Neural cell (in vitro differentiated cells): ENCODE results near the gene COL1A1. TPM values are rescaled to one million over a fixed set of nuclear protein-coding genes. Genes with fewer than 3 reads are reported as not detected.

Source experiments
- H2AFZ ChIP-seq: fragments of 200-600, 300-800 bp; sonication (generic), shearing (Covaris generic); 2 replicates; pipeline ENCODE4 v1.6.0; 2014; ENCODE audit warnings: low read depth, mild to moderate bottlenecking, antibody characterized with exemption, low read length, moderate library complexity
- H3F3A ChIP-seq: fragments of 200-600 bp; shearing (Covaris generic); 2 replicates; pipeline ENCODE4 v1.6.1; 2016; ENCODE audit warnings: mild to moderate bottlenecking, moderate library complexity, mixed read lengths, antibody characterized with exemption, low read length; ENCODE audit not compliant: insufficient read depth, poor library complexity, severe bottlenecking
- H3K27ac ChIP-seq: fragments of 200-600, 300-800 bp; sonication (generic), shearing (Covaris generic); 2 replicates; pipeline ENCODE4 v1.5.1; 2014; ENCODE audit warnings: mild to moderate bottlenecking, low read length, moderate library complexity
- H3K27me3 ChIP-seq: fragments of 300-800, 200-600 bp; sonication (generic), shearing (Covaris generic); 2 replicates; pipeline ENCODE4 v1.6.0; 2014; ENCODE audit warnings: mild to moderate bottlenecking, low read depth, low read length, moderate library complexity; ENCODE audit not compliant: insufficient read depth
- H3K36me3 ChIP-seq: fragments of 300-800, 200-600 bp; sonication (generic), shearing (Covaris generic); 2 replicates; pipeline ENCODE4 v1.5.1; 2014; ENCODE audit warnings: mild to moderate bottlenecking, antibody characterized with exemption, low read length, moderate library complexity; ENCODE audit not compliant: insufficient read depth
- H3K4me2 ChIP-seq: fragments of 300-800, 200-600 bp; sonication (generic), shearing (Covaris generic); 2 replicates; pipeline ENCODE4 v1.6.0; 2014; ENCODE audit warnings: mild to moderate bottlenecking, low read length
- H3K4me3 ChIP-seq: fragments of 300-800, 200-600 bp; sonication (generic), shearing (Covaris generic); 2 replicates; pipeline ENCODE4 v1.5.1; 2014; ENCODE audit warnings: mild to moderate bottlenecking, low read length, moderate library complexity
- H3K79me2 ChIP-seq: fragments of 200-600 bp; shearing (Covaris generic); replicated peaks from 2 replicates; pipeline ENCODE4 v1.6.0; 2014; ENCODE audit warnings: mild to moderate bottlenecking, low read length, moderate library complexity; ENCODE audit not compliant: insufficient read depth
- H3K9ac ChIP-seq: fragments of 300-800, 200-600 bp; sonication (generic), shearing (Covaris generic); 2 replicates; pipeline ENCODE4 v1.6.1; 2016; ENCODE audit warnings: mild to moderate bottlenecking, low read length, mixed read lengths
- H3K9me2 ChIP-seq: fragments of 200-600 bp; shearing (Covaris generic); 2 replicates; pipeline ENCODE4 v1.6.1; 2016; ENCODE audit warnings: mild to moderate bottlenecking, low read length, mixed read lengths; ENCODE audit not compliant: insufficient read depth
- H3K9me3 ChIP-seq: fragments of 200-600, 300-800 bp; sonication (generic), shearing (Covaris generic); 2 replicates; pipeline ENCODE4 v1.6.1; 2016; ENCODE audit warnings: mild to moderate bottlenecking, mixed run types, low read length, moderate library complexity, mixed read lengths
- H4K20me1 ChIP-seq: fragments of 200-600 bp; shearing (Covaris generic); 2 replicates; pipeline ENCODE4 v1.6.1; 2016; ENCODE audit warnings: mild to moderate bottlenecking, mixed run types; ENCODE audit not compliant: insufficient read depth
- EP300 ChIP-seq: fragments of 450-650 bp; conservative IDR thresholded peaks from 2 replicates; pipeline ENCODE4 v1.6.1; 2014; ENCODE audit warnings: antibody characterized with exemption, mild to moderate bottlenecking, moderate library complexity; ENCODE audit not compliant: poor library complexity, severe bottlenecking
- EZH2 ChIP-seq: fragments of 200-600, 300-800 bp; shearing (Covaris generic), sonication (generic); IDR thresholded peaks from 2 replicates; pipeline ENCODE4 v1.6.1; 2014; ENCODE audit warnings: antibody characterized with exemption, low read length, borderline replicate concordance, mild to moderate bottlenecking; ENCODE audit not compliant: insufficient read depth, poor library complexity, severe bottlenecking
- MXI1 ChIP-seq: fragments of 450-650 bp; conservative IDR thresholded peaks from 2 replicates; pipeline ENCODE4 v1.6.1; 2014; ENCODE audit warnings: antibody characterized with exemption, mild to moderate bottlenecking; ENCODE audit not compliant: poor library complexity, severe bottlenecking
- POLR2AphosphoS5 ChIP-seq: IDR thresholded peaks from 2 replicates; pipeline ENCODE4 v1.6.1; 2012
- RAD21 ChIP-seq: fragments of 450-650 bp; conservative IDR thresholded peaks from 2 replicates; pipeline ENCODE4 v1.6.1; 2014; ENCODE audit warnings: antibody characterized with exemption, mild to moderate bottlenecking, moderate library complexity
- SMC3 ChIP-seq: fragments of 450-650 bp; conservative IDR thresholded peaks from 2 replicates; pipeline ENCODE4 v1.6.1; 2014; ENCODE audit warnings: antibody characterized with exemption, mild to moderate bottlenecking, moderate library complexity; ENCODE audit not compliant: poor library complexity
- TAF1 ChIP-seq: IDR thresholded peaks from 2 replicates; pipeline ENCODE4 v1.6.1; 2012; ENCODE audit warnings: low read depth
- polyA plus RNA-seq: library from polyadenylated mRNA; depleted of rRNA; stranded (reverse); fragments of >200 nt; gene quantifications from 2 replicates; pipeline ENCODE4 v1.2.3, GENCODE V29; 2014
- TF ChIP-seq, protein P1 (sequence below): fragments of 450-650 bp; IDR thresholded peaks from 2 replicates; pipeline ENCODE4 v1.5.1; 2014; ENCODE audit warnings: antibody characterized with exemption, mild to moderate bottlenecking, moderate library complexity; ENCODE audit not compliant: poor library complexity, severe bottlenecking
- TF ChIP-seq, protein P2 (sequence below): IDR thresholded peaks from 2 replicates; pipeline ENCODE4 v1.6.1; 2012; ENCODE audit warnings: borderline replicate concordance

The COL1A1 gene
- polyA plus RNA-seq, 1 donor from 2014 or later, result 0.14 TPM

GRCh38 chr17:50175035-50175807, 26.2 kb downstream of the COL1A1 start:
- TF ChIP-seq, protein P1, sequence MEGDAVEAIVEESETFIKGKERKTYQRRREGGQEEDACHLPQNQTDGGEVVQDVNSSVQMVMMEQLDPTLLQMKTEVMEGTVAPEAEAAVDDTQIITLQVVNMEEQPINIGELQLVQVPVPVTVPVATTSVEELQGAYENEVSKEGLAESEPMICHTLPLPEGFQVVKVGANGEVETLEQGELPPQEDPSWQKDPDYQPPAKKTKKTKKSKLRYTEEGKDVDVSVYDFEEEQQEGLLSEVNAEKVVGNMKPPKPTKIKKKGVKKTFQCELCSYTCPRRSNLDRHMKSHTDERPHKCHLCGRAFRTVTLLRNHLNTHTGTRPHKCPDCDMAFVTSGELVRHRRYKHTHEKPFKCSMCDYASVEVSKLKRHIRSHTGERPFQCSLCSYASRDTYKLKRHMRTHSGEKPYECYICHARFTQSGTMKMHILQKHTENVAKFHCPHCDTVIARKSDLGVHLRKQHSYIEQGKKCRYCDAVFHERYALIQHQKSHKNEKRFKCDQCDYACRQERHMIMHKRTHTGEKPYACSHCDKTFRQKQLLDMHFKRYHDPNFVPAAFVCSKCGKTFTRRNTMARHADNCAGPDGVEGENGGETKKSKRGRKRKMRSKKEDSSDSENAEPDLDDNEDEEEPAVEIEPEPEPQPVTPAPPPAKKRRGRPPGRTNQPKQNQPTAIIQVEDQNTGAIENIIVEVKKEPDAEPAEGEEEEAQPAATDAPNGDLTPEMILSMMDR, result no peak
- no peak for TF ChIP-seq EP300
- TF ChIP-seq, protein P2, sequence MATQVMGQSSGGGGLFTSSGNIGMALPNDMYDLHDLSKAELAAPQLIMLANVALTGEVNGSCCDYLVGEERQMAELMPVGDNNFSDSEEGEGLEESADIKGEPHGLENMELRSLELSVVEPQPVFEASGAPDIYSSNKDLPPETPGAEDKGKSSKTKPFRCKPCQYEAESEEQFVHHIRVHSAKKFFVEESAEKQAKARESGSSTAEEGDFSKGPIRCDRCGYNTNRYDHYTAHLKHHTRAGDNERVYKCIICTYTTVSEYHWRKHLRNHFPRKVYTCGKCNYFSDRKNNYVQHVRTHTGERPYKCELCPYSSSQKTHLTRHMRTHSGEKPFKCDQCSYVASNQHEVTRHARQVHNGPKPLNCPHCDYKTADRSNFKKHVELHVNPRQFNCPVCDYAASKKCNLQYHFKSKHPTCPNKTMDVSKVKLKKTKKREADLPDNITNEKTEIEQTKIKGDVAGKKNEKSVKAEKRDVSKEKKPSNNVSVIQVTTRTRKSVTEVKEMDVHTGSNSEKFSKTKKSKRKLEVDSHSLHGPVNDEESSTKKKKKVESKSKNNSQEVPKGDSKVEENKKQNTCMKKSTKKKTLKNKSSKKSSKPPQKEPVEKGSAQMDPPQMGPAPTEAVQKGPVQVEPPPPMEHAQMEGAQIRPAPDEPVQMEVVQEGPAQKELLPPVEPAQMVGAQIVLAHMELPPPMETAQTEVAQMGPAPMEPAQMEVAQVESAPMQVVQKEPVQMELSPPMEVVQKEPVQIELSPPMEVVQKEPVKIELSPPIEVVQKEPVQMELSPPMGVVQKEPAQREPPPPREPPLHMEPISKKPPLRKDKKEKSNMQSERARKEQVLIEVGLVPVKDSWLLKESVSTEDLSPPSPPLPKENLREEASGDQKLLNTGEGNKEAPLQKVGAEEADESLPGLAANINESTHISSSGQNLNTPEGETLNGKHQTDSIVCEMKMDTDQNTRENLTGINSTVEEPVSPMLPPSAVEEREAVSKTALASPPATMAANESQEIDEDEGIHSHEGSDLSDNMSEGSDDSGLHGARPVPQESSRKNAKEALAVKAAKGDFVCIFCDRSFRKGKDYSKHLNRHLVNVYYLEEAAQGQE, result no peak
- no peak for TF ChIP-seq MXI1
- no peak for TF ChIP-seq TAF1
- no peak for TF ChIP-seq SMC3
- TF ChIP-seq POLR2AphosphoS5, result no peak
- no peak for TF ChIP-seq EZH2
- TF ChIP-seq RAD21, result no peak
- Histone ChIP-seq H2AFZ (no peak overlapping the region), H4K20me1 (no peaks in the 10 kb centered on the region), H3K9me2 (no peaks in the 10 kb centered on the region), H3K4me3 (no peak overlapping the region), H3K9ac (no peak overlapping the region), H3F3A (no peaks in the 10 kb centered on the region), H3K9me3 (no peaks in the 10 kb centered on the region), H3K27me3 (no peaks in the 10 kb centered on the region), H3K4me2 (no peak overlapping the region), H3K79me2 (no peaks in the 10 kb centered on the region), H3K27ac (no peak overlapping the region), H3K36me3 (no peaks in the 10 kb centered on the region)

DNA sequence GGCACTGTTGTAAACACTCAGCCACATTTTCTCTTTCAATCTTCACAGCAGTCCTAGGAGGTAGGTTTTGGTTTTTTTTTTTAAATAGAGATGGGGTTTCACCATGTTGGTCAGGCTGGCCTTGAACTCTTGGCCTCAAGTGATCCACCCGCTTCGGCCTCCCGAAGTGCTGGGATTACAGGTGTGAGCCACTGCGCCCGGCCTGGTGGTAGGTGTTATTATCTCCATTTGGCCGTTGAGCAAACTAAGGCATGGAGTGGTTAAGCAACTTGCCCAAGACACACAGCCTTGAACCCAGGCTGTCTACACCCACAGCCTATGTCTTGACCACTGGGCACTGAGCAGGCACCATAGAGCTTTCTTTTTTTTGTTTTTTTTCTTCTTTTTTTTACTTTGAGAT, 27.0 kb downstream of the COL1A1 start:
- H3K4me3 ChIP-seq, result no peak overlapping the region
- H3K4me2 ChIP-seq, result no peak overlapping the region
- no peak overlapping the region for H3K27ac ChIP-seq
- H3K36me3 ChIP-seq, result no peaks in the 10 kb centered on the region
- no peaks in the 10 kb centered on the region for H3K9me2 ChIP-seq
- H4K20me1 ChIP-seq, result no peaks in the 10 kb centered on the region
- H2AFZ ChIP-seq, result no peak overlapping the region
- H3K9ac ChIP-seq, result no peak overlapping the region
- H3F3A ChIP-seq, result no peaks in the 10 kb centered on the region
- TF ChIP-seq MXI1 (no peak), EZH2 (no peak), SMC3 (no peak), EP300 (no peak), RAD21 (no peak), TAF1 (no peak), POLR2AphosphoS5 (no peak)
- TF ChIP-seq, protein P1, result no peak
- TF ChIP-seq, protein P2, result no peak
- no peaks in the 10 kb centered on the region for H3K79me2 ChIP-seq
- no peaks in the 10 kb centered on the region for H3K27me3 ChIP-seq
- H3K9me3 ChIP-seq, result no peaks in the 10 kb centered on the region
